ENCODE measurements around the gene LCN12. TPM values are rescaled to one million over a fixed set of nuclear protein-coding genes. Genes with fewer than 3 reads are reported as not detected.

The LCN12 gene
- total RNA-seq, 1 experiment from 2014 or later: 2.1 TPM

GRCh38 chr9:136996361-136997292 lies 44.6 kb downstream of the LCN12 start, which contains the start of gene CLIC3:
Gene CLIC3, minus strand, starts transcription at chr9:136996568. Its CDS starts 25 bp downstream, at chr9:136996543.
- H3K9me3 ChIP-seq (ENCODE audit: control insufficient read depth, low read depth, low read length): no peaks in the 10 kb centered on the region
- no peak within 1 kb of the TSS for H3K9ac ChIP-seq (ENCODE audit: extremely low read depth, insufficient read length, low read length)
- H3K27ac ChIP-seq (ENCODE audit: insufficient read length, low read depth, low read length): no peak within 1 kb of the TSS
- no peak within 1 kb of the TSS for H2BK5ac ChIP-seq (ENCODE audit: insufficient read length, low read length)
- no peak within 1 kb of the TSS for H2AFZ ChIP-seq (ENCODE audit: low read length)
- H3K4me1 Mint-ChIP-seq: peaks cover 9 to 12% of the 10 kb centered on the region in 2 experiments
- no peak within 1 kb of the TSS for H4K8ac ChIP-seq (replicated peaks; ENCODE audit: insufficient read length, low read depth, low read length)
- H3K23ac ChIP-seq (ENCODE audit: insufficient read length, low read depth, low read length): no peak within 1 kb of the TSS
- H3K79me2 ChIP-seq (ENCODE audit: insufficient read depth, low read length): no peaks in the 10 kb centered on the region
- H4K20me1 ChIP-seq (ENCODE audit: control insufficient read depth, insufficient read depth, insufficient read length): no peaks in the 10 kb centered on the region
- H3T11ph ChIP-seq (ENCODE audit: low read length): no peak within 1 kb of the TSS
- peak; percentile 76 for DNase-seq
- H4K91ac ChIP-seq (ENCODE audit: insufficient read length, low read depth, low read length): no peak within 1 kb of the TSS
- H2BK20ac ChIP-seq (ENCODE audit: low read depth, low read length, poor library complexity, severe bottlenecking): no peak within 1 kb of the TSS
- H3K9me3 Mint-ChIP-seq: no peaks in the 10 kb centered on the region
- H4K5ac ChIP-seq (ENCODE audit: insufficient read length, low read depth, low read length): no peak within 1 kb of the TSS
- H3K79me1 ChIP-seq (ENCODE audit: insufficient read depth, low read depth, low read length, poor library complexity, severe bottlenecking): no peaks in the 10 kb centered on the region
- no peak within 1 kb of the TSS for H2AK5ac ChIP-seq (ENCODE audit: insufficient read length, low read length)
- no peak for TF ChIP-seq CTCF (conservative IDR thresholded peaks at IDR 0.05)
- no peak within 1 kb of the TSS for H3K56ac ChIP-seq (ENCODE audit: insufficient read length, low read depth, low read length)
- no peak within 1 kb of the TSS for H2BK15ac ChIP-seq (ENCODE audit: low read depth, low read length)
- peak within 1 kb of the TSS; percentile 37 for H3K4me2 ChIP-seq (ENCODE audit: insufficient read depth, insufficient read length, low read length)
- no peaks in the 10 kb centered on the region for H3K4me1 ChIP-seq (ENCODE audit: insufficient read depth, low read length)
- no peak within 1 kb of the TSS for H2BK120ac ChIP-seq (ENCODE audit: low read depth, low read length, poor library complexity, severe bottlenecking)
- H3K23me2 ChIP-seq (ENCODE audit: insufficient read length, low read depth, low read length, poor library complexity, severe bottlenecking): peaks cover 6% of the 10 kb centered on the region
- no peaks in the 10 kb centered on the region for H3K27me3 ChIP-seq (ENCODE audit: insufficient read depth, low read length)
- peak within 1 kb of the TSS; percentile 40 to 46; a peak in 3 of 5 replicates for H3K4me3 Mint-ChIP-seq
- H3K4ac ChIP-seq (ENCODE audit: low read depth, low read length): no peak within 1 kb of the TSS
- no peak within 1 kb of the TSS for H3K14ac ChIP-seq (ENCODE audit: insufficient read depth, low read length)
- H3K18ac ChIP-seq (ENCODE audit: insufficient read length, low read depth, low read length): no peak within 1 kb of the TSS
- H3K27ac Mint-ChIP-seq: no peak within 1 kb of the TSS
- peaks cover 0 to 8% (median 2%) of the 10 kb centered on the region in 3 experiments; a peak in 4 of 7 replicates for H3K36me3 Mint-ChIP-seq (ENCODE audit: insufficient read depth in 1 of 3, low read depth in 3 of 3)
- WGBS (ENCODE audit: extremely low coverage, insufficient read length, low lambda C conversion rate): no CpG with 5 or more reads among the region's 35 CpGs
- H2BK12ac ChIP-seq (ENCODE audit: insufficient read length, low read depth, low read length): no peak within 1 kb of the TSS
- peaks cover 6% of the 10 kb centered on the region for H3K27me3 Mint-ChIP-seq (ENCODE audit: low read depth)
